HTERT RPE-1 (cell line): Measurements from ENCODE around the gene NEK6.

Source experiments
- in situ Hi-C: fragments of 300-500 bp; cut with MboI; formaldehyde crosslinking; loops from 4 replicates; pipeline ENCODE4 v1.14.3; 2020; ENCODE audit warnings: low sequenced_read_pairs

The NEK6 gene

DNA sequence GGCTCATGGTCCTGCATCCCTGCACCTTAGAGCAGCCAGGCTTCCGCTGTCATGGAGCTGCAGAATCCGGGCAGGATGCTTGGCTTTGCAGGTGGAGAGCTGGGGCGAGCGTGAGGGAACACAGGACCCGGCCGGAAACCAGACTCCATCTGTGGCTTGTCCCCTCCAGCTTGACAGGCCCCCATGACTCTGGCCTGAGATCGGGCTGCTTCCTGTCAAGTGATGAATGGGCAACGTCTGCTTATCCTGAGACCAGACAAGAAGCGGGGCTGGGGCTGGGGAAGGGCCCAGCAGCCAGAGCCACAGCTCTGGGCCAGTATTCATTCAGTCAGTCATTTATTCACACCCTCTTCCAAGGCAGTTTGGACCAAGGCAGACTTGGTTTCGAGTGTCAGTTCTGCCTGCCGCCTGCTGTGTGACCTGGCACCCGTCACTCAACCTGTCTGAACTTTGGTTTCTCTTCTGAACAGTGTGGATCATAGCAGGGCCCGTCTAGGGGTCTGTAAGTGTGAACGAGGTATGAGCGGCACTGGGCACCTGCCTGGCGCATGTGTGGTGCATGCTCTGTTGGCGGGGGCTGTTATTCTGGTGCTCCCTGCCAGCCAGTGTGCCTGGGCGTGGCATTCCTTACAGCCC lies 37.5 kb downstream of the NEK6 start:
- in situ Hi-C loops: no loop called here

DNA sequence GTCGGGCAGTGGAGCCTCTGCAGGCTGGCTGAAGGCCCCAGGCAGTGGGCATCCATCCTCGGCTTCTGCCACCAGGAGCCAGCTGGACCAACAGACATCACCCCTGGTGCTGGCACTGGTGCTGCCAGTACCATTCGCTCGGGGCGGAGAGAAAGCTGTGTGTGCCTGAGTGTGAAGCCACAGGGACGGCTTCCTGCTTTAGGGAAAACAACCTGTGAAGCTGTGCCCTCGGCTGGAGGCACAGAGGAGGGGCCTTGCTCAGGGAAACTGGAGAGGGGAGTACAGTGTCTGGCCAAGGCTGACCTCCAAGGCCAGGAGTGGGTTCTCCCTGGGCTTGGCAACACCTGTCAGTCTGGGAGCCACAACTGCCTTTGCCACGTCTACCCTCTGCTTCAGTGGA lies 38.3 kb downstream of the NEK6 start:
- in situ Hi-C loops: no loop called here

GRCh38 chr9:124296796-124297550 lies 39.2 kb downstream of the NEK6 start:
- in situ Hi-C loops: no loop called here

DNA sequence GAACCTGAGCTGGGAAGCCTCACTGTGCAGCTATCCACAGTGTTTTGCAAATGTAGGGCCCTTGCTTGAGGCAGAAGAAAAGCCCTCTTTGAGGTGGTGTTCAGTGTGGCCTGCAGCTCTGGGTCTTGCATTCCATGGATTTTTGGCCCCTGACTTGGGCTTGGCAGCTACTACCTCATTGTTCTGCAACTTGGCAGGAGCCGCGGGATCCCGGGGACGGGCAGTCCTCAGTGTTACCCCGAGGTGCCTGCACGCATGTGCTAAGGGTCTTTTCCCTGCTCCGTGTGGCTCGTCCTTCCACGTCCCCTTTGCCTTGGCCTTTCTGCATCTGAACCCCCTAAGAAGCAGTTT lies 39.8 kb downstream of the NEK6 start:
- in situ Hi-C loops: no loop called here

GRCh38 chr9:124297915-124298645 lies 40.3 kb downstream of the NEK6 start:
- in situ Hi-C loops: no loop called here

- in situ Hi-C loops: no loop called here
These were observed 41.0 kb downstream of the NEK6 start for GRCh38 chr9:124298646-124299235.

DNA sequence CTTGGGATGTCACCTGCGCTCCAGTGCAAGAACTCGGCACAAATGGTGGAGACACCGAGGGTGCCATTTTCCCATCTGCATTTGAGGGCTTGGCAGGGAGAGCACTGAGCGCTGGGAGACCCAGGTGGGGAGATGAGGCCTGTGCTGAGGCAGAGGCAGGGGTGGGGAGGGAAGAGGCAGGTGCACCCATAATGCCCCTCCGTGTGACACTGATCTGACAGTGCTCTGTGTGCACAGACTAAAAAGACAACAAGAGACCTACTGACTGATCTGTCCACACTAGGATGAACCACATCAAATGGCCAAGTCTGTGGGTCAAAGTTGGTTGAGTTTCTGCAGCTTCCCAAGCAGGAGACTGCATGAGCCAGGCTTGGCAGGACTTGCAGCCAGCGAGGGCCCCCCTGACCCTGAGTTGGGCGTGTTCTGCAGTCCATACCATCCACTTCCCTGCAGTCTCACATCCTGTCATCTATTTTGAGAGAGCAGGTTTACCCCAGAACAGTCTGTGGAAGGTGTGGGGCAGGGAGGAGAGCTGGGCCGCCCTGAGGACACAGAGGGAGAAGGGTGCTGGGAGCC lies 41.9 kb downstream of the NEK6 start:
- in situ Hi-C loops: no loop called here

GRCh38 chr9:124300312-124300711 lies 42.6 kb downstream of the NEK6 start:
- in situ Hi-C loops: no loop called here

DNA sequence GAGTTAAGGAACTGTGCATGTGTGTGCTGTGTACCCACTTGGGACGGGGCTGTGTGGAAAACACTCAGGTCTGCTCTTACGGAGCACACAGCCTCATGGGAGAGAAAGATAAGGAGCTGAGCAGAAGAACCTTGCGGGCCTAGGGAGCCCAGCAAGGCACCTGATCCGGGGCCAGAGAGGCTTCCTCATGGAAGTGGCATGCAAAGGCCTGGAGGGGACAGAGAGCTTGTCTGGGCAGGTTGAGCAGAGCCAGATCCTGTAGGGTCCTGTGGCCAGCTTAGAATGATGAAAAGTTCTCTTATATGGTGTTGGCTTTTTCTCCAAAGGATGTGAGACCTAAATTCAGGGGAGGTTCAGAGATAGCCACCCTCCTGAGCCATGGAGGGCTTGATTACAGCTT lies 45.2 kb downstream of the NEK6 start:
- in situ Hi-C loops: no loop called here

- in situ Hi-C loops: no loop called here
These were observed 46.0 kb downstream of the NEK6 start for GRCh38 chr9:124303762-124304161.

GRCh38 chr9:124304285-124304684 lies 46.5 kb downstream of the NEK6 start:
- in situ Hi-C loops: no loop called here

GRCh38 chr9:124306098-124306735 lies 48.5 kb downstream of the NEK6 start:
- in situ Hi-C loops: no loop called here

DNA sequence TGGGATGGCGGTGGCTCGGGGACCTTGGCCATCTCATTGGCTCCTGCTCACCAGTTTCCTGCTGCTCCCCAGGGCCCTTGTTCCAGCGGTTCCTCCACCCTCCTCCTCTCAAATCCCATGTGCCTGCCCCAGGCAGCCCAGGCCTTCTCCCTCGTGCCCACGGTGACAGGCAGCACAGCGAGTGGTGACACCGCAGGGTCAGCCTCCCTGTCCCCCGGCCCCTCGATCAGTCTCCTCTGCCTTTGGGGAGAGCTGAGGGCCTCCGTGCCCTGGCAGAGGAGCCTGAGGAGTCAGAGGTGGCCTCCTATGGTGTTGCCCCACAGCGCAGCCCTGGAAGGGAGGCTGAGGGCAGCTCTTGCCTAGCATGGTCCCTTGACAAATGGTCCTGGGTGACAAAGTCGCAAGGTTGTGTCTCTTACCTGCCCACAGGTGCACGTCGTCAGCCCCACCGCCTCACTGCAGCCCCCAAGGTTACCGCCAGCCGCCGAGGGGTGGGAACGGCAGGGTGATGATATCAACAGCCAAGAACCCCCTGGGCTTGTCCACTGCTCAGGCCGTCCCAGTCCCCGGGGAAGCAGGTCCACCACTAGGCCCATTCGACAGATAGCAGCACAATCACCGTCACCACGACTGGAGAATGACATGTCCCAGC lies 49.8 kb downstream of the NEK6 start:
- in situ Hi-C loops: no loop called here

DNA sequence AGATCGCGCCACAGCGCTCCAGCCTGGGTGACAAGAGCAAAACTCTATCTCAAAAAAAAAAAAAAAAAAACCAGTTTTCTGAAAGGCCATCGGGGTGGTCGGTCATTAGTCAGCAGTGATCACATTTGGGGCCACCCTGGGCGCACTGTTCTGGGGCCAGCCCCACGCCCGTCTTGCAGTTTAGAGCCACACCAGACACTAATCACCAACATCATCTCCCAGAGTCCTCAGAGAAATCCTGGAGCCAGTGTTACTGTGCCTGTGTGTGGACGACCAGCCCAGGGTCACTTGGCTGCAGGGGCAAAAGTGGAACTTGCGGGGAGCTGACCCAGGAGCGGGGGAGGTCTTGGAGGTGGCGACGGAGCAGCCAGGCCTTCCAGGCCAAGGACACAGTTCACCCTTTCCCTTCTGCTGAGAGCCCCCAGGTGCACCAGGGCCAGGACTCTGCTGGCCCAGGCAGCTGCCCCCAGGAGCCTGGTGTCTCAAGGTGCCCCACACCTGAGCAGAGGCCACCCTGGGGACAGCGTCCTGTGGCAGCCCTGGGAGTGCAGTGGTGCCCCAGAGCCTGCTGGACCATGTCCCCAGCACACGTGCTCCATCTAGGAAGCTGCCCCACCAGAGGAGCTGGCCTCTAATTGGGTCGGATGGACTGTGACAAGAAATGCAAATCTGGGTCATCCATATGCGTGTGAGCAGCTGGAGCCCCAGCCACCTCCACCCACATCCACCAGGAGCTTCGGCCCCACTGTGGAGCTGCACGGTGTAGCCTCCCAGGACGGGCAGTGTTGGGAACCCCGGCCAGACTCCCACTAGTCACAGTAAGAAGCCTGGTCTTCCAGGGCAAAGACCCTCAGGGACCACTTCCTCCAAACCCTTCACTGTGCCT lies 51.1 kb downstream of the NEK6 start:
- in situ Hi-C loops: no loop called here

DNA sequence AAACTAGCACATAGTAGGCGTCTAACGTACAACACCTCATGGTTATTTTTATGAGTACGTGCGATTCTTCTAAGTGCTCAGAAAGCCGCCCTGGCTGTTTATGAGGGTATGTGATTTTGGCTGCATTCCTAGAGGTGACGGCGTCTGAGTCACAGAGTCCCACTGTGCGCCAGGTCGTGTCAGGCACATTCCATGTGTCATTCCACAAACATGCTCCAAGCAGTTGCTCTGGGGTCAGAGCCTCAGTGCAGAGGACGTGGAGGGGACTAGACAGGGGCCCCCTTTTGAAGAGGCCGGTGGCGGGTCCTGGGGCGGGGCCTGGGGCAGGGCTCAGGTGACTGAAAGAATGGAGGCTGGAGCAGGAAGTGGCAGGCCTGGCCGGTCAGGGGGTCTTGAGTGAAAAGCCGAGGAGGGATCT lies 51.9 kb downstream of the NEK6 start:
- in situ Hi-C loops: no loop called here

DNA sequence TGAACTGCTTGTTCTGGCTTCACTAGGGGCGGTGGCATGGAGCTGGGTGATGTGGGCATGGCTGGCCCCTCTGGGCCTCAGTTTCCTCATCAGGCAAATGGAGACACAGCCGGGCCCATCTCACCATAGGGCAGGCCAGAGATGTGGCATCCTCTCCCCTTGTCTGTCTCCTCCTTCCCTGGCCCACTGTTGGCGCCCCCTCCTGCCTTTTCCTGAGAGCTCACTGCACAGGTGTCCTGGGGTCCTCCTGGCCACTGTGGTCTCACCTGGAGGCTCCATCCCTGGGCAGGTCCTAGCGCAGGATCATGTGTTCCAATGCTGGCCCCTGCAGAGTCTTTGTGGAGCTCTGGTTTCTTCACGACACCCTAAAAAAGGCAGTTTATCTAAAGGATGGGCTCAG lies 53.5 kb downstream of the NEK6 start:
- in situ Hi-C loops: no loop called here

DNA sequence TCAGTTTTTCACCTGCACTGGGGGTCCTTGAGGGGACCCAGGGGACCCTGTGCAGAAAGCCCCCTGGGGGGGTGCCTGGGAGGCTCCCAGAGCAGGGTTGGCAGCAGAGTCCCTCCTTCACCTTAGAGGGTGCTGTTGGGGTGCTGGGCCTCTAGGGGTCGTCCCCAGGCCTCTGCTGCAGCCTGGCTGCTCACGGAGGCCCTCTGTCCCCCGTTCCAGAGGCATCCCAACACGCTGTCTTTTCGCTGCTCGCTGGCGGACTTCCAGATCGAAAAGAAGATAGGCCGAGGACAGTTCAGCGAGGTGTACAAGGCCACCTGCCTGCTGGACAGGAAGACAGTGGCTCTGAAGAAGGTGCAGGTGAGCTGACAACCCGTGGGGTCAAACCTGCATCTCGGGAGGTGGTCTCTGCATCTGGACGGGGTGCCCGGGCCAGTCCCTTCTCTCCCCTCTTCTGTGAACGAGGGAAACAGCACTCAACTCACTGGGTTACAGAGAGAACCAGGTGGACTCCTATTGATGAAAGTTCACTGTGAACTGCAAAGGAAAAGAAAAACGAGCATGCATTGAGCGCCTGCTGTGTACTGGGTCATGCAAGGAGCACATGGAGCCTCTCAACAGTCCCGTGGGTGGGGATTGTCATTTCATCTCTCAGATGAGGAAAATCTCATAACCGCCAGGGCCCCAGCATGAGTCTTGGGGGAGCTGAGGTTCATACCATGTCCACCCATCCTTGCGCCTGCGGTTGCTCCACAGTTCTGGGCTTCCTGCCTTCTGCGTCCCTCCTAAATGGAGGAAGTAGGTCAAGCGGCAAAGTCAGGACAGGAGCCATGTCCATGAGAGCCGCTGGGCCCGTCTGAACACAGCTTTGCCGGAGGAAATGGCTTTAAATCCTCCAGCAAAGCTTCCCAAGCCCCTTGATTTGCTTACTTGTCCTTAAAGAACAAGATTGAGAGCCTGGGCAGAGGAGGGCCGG lies 54.8 kb downstream of the NEK6 start:
- in situ Hi-C loops: no loop called here

DNA sequence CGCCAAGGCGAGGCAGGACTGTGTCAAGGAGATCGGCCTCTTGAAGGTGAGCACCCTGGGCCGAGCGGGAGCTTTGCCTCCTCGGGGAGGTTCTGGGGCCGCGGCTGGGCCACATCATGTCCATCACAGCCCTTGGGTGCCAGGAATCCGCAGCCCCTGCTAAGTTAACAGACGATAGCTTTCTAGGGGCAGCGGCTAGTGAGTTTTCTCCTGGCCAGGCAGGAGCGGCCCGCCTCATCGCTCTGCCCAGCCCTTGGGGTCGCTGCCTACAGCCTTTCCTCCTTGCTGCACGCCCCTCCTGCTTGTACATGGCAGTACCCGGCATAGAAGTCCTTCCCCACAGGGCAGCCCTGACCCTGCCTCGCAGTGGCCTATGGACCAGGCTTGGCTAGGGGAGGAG lies 56.2 kb downstream of the NEK6 start:
- in situ Hi-C loops: no loop called here
